ENCODE measurements around the gene CALN1.

Gene CALN1

GRCh38 chr7:71777278-71777677 is 634.9 kb downstream of the CALN1 start:
- DNase-seq (ENCODE audit: low read depth), result no peak
- no peak for TF ChIP-seq CTCF (conservative IDR thresholded peaks at IDR 0.05; ENCODE audit: low read depth, low read length)
- no peak overlapping the region for H3K4me3 ChIP-seq (ENCODE audit: low read length)

- no peak for TF ChIP-seq CTCF (conservative IDR thresholded peaks at IDR 0.05; ENCODE audit: low read depth, low read length)
- no peak overlapping the region for H3K4me3 ChIP-seq (ENCODE audit: low read length)
- DNase-seq (ENCODE audit: low read depth), result no peak
These were observed 635.4 kb downstream of the CALN1 start for GRCh38 chr7:71776726-71777125.

GRCh38 chr7:71775648-71776047 is 636.5 kb downstream of the CALN1 start:
- TF ChIP-seq CTCF (conservative IDR thresholded peaks at IDR 0.05; ENCODE audit: low read depth, low read length), result no peak
- no peak for DNase-seq (ENCODE audit: low read depth)
- no peak overlapping the region for H3K4me3 ChIP-seq (ENCODE audit: low read length)

- no peak for DNase-seq (ENCODE audit: low read depth)
- H3K4me3 ChIP-seq (ENCODE audit: low read length), result no peak overlapping the region
- no peak for TF ChIP-seq CTCF (conservative IDR thresholded peaks at IDR 0.05; ENCODE audit: low read depth, low read length)
These were observed 639.4 kb downstream of the CALN1 start for GRCh38 chr7:71772779-71773178.

- TF ChIP-seq CTCF (conservative IDR thresholded peaks at IDR 0.05; ENCODE audit: low read depth, low read length), result no peak
- no peak overlapping the region for H3K4me3 ChIP-seq (ENCODE audit: low read length)
- no peak for DNase-seq (ENCODE audit: low read depth)
These were observed 641.8 kb downstream of the CALN1 start for GRCh38 chr7:71770269-71770907.

GRCh38 chr7:71769326-71769725 is 642.8 kb downstream of the CALN1 start:
- no peak for DNase-seq (ENCODE audit: low read depth)
- TF ChIP-seq CTCF (conservative IDR thresholded peaks at IDR 0.05; ENCODE audit: low read depth, low read length), result no peak
- no peak overlapping the region for H3K4me3 ChIP-seq (ENCODE audit: low read length)

- no peak overlapping the region for H3K4me3 ChIP-seq (ENCODE audit: low read length)
- DNase-seq (ENCODE audit: low read depth), result no peak
- no peak for TF ChIP-seq CTCF (conservative IDR thresholded peaks at IDR 0.05; ENCODE audit: low read depth, low read length)
These were observed 643.7 kb downstream of the CALN1 start for GRCh38 chr7:71768450-71768849.

Measured in retinal pigment epithelial cell (primary cell).